ENCODE measurements around the gene GSTCD. TPM values are rescaled to one million over a fixed set of nuclear protein-coding genes. Genes with fewer than 3 reads are reported as not detected.

The GSTCD gene
- total RNA-seq, 1 experiment from 2014 or later, result 8.8 TPM

DNA sequence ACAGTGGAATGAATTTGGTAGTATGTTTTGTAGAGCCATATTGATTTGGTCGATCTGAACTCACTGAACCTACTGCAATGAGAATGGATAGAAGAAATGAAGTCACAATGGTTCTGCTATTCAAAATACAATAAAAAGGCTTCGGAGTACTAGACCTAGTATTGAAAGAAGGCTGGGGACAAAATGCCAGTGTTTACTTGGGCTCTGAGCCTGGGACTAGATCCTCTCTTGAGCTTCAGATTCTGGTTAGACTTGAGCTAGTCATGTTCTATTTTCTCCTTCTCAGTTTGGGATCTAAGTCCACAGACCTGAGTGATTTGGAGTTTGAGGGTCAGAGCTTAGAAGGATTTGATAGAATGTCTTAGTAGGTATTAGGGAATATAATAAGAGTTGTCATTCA lies 10.0 kb upstream of the GSTCD start:
- H3K27ac ChIP-seq (ENCODE audit: low read length), result no peak overlapping the region
- H3K4me1 ChIP-seq (ENCODE audit: control insufficient read depth, insufficient read depth, low read length), result no peaks in the 10 kb centered on the region
- BruUV-seq (replicated peaks), result no TSS peak
- H3K4me3 ChIP-seq (ENCODE audit: low read depth in 2 of 2, low read length in 2 of 2), result no peak overlapping the region
- ATAC-seq (no peak), DNase-seq (ENCODE audit: low read depth, low spot score) (no peak)
- intact Hi-C loops (cut with micrococcal nuclease; ENCODE audit: unreplicated experiment), result no loop called here
- POLR2A ChIA-PET, result no interaction called here
- H3K27me3 ChIP-seq (ENCODE audit: control insufficient read depth, insufficient read depth, low read length), result no peaks in the 10 kb centered on the region
- peaks cover 3% of the 10 kb centered on the region for H3K36me3 ChIP-seq (ENCODE audit: control insufficient read depth, insufficient read depth, low read length)
- in situ Hi-C loops (cut with HindIII; ENCODE audit: low pct_unique_long_range_greater_than_20kb, low sequenced_read_pairs), result no loop called here
- TF ChIP-seq, protein P1, sequence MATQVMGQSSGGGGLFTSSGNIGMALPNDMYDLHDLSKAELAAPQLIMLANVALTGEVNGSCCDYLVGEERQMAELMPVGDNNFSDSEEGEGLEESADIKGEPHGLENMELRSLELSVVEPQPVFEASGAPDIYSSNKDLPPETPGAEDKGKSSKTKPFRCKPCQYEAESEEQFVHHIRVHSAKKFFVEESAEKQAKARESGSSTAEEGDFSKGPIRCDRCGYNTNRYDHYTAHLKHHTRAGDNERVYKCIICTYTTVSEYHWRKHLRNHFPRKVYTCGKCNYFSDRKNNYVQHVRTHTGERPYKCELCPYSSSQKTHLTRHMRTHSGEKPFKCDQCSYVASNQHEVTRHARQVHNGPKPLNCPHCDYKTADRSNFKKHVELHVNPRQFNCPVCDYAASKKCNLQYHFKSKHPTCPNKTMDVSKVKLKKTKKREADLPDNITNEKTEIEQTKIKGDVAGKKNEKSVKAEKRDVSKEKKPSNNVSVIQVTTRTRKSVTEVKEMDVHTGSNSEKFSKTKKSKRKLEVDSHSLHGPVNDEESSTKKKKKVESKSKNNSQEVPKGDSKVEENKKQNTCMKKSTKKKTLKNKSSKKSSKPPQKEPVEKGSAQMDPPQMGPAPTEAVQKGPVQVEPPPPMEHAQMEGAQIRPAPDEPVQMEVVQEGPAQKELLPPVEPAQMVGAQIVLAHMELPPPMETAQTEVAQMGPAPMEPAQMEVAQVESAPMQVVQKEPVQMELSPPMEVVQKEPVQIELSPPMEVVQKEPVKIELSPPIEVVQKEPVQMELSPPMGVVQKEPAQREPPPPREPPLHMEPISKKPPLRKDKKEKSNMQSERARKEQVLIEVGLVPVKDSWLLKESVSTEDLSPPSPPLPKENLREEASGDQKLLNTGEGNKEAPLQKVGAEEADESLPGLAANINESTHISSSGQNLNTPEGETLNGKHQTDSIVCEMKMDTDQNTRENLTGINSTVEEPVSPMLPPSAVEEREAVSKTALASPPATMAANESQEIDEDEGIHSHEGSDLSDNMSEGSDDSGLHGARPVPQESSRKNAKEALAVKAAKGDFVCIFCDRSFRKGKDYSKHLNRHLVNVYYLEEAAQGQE (IDR thresholded peaks at IDR 0.05; ENCODE audit: insufficient read depth in 1 of 2, low read depth in 2 of 2, low read length in 1 of 2), result no peak
- no peak for TF ChIP-seq TCF7L2 (IDR thresholded peaks at IDR 0.05; ENCODE audit: low read depth, low read length)
- TF ChIP-seq, protein P2, sequence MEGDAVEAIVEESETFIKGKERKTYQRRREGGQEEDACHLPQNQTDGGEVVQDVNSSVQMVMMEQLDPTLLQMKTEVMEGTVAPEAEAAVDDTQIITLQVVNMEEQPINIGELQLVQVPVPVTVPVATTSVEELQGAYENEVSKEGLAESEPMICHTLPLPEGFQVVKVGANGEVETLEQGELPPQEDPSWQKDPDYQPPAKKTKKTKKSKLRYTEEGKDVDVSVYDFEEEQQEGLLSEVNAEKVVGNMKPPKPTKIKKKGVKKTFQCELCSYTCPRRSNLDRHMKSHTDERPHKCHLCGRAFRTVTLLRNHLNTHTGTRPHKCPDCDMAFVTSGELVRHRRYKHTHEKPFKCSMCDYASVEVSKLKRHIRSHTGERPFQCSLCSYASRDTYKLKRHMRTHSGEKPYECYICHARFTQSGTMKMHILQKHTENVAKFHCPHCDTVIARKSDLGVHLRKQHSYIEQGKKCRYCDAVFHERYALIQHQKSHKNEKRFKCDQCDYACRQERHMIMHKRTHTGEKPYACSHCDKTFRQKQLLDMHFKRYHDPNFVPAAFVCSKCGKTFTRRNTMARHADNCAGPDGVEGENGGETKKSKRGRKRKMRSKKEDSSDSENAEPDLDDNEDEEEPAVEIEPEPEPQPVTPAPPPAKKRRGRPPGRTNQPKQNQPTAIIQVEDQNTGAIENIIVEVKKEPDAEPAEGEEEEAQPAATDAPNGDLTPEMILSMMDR (IDR thresholded peaks at IDR 0.05), result no peak
- no peak for TF ChIP-seq SIN3A (IDR thresholded peaks at IDR 0.05; ENCODE audit: borderline replicate concordance, insufficient read depth, low read depth, low read length)
- no peak for TF ChIP-seq POLR2AphosphoS5 (IDR thresholded peaks at IDR 0.05; ENCODE audit: low read depth, low read length)
- CTCF ChIA-PET, result no interaction called here
- H3K9me3 ChIP-seq (ENCODE audit: control insufficient read depth, insufficient read depth, low read depth, low read length), result no peaks in the 10 kb centered on the region

DNA sequence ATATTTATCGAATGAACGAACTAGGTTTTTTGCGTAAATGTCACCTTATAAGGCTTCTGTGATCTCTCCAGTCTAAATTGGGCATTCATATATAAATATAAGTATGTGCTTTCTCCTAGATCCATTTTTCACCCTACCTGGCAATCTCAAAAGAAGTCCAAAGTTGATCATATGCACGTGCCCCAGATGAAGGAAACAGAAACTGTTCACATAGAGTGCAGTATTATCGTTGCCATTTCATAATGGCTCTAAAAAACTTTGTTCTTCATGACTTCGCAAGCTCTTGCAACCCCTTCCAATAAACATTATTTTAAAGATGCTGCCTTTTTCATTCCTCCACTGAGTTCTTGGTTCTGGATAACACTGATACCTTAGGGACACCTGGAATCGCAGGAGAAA lies 803 bp upstream of the GSTCD start:
- TF ChIP-seq, protein P1 (IDR thresholded peaks at IDR 0.05; ENCODE audit: insufficient read depth in 1 of 2, low read depth in 2 of 2, low read length in 1 of 2), result no peak
- TF ChIP-seq TCF7L2 (IDR thresholded peaks at IDR 0.05; ENCODE audit: low read depth, low read length), result no peak
- TF ChIP-seq, protein P2 (IDR thresholded peaks at IDR 0.05), result no peak
- TF ChIP-seq SIN3A (IDR thresholded peaks at IDR 0.05; ENCODE audit: borderline replicate concordance, insufficient read depth, low read depth, low read length), result no peak
- no peak for TF ChIP-seq POLR2AphosphoS5 (IDR thresholded peaks at IDR 0.05; ENCODE audit: low read depth, low read length)
- intact Hi-C loops (cut with micrococcal nuclease; ENCODE audit: unreplicated experiment), result no loop called here
- DNase-seq (ENCODE audit: low read depth, low spot score), result no peak
- peaks cover 6% of the 10 kb centered on the region; the same call in 1 of the 2 replicates for H3K36me3 ChIP-seq (ENCODE audit: control insufficient read depth, insufficient read depth, low read length)
- POLR2A ChIA-PET, result interaction anchor here (0.7 kb wide), 1 partner anchor 393 kb away, joined by 3 read pairs; no protein-coding TSS in a partner anchor
- TSS peak; percentile 77 for BruUV-seq (replicated peaks)
- in situ Hi-C loops (cut with HindIII; ENCODE audit: low pct_unique_long_range_greater_than_20kb, low sequenced_read_pairs), result no loop called here
- H3K4me3 ChIP-seq (ENCODE audit: low read depth in 2 of 2, low read length in 2 of 2), result peak overlapping the region; percentile 82 to 88
- CTCF ChIA-PET, result no interaction called here
- no peaks in the 10 kb centered on the region for H3K9me3 ChIP-seq (ENCODE audit: control insufficient read depth, insufficient read depth, low read depth, low read length)
- H3K27ac ChIP-seq (ENCODE audit: low read length), result peak overlapping the region; percentile 83
- ATAC-seq, result no peak
- H3K4me1 ChIP-seq (ENCODE audit: control insufficient read depth, insufficient read depth, low read length), result peaks cover 5% of the 10 kb centered on the region
- H3K27me3 ChIP-seq (ENCODE audit: control insufficient read depth, insufficient read depth, low read length), result no peaks in the 10 kb centered on the region

Measured in Panc1 (cell line).